ENCODE measurements around the gene PLA2G3.

Gene PLA2G3

DNA sequence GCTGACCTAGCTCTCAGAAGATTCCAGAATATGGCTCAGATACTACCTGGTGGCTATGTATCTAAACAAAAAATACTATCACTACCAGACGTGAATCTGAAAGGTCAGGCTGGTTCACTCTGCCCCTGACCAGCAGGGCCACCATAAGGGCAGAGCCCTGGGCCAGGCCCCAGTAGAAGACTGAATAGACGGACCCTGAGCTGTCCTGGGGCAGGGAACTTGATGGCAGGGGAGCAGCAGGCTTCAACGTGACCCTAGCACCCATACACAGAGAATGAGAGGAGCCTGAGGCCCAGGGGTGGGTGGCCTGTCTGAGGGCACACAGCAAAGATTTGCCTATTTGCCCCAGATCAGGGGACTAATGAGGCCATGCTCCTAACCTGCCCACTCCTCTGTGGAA lies 13.0 kb upstream of the PLA2G3 start:
- H3K36me3 Mint-ChIP-seq (ENCODE audit: low read depth), result no peaks in the 10 kb centered on the region
- H3K9me3 Mint-ChIP-seq, result peaks cover 3% of the 10 kb centered on the region
- no peak for DNase-seq
- H3K4me3 Mint-ChIP-seq, result no peak overlapping the region
- peaks cover 65% of the 10 kb centered on the region for H3K27me3 Mint-ChIP-seq (ENCODE audit: low read depth, poor library complexity)
- no peak for TF ChIP-seq CTCF (IDR thresholded peaks at IDR 0.05)
- no peak overlapping the region for H3K27ac Mint-ChIP-seq
- H3K4me1 Mint-ChIP-seq, result no peaks in the 10 kb centered on the region

DNA sequence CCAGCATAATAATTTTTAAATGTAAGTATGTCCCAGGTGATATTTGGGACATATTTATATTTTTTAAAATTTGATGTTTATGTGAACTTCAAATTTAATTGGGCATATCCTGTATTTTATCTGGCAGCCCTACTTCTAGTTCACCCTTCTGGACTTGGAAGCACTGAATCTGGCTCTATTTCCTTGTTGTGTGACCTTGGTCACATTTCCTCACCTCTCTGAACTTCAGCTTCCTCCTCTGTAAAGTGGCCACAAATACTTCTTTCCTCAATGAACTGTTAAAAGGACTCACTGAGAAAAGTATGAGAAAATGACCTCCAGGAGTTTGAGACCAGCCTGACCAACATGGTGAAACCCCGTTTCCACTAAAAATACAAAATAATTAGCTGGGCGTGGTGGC lies 11.6 kb upstream of the PLA2G3 start:
- no peak for DNase-seq
- Mint-ChIP-seq H3K27me3 (ENCODE audit: low read depth, poor library complexity) (peaks cover 51% of the 10 kb centered on the region), H3K9me3 (peaks cover 16% of the 10 kb centered on the region), H3K4me1 (no peaks in the 10 kb centered on the region), H3K27ac (no peak overlapping the region), H3K4me3 (no peak overlapping the region), H3K36me3 (ENCODE audit: low read depth) (no peaks in the 10 kb centered on the region)
- no peak for TF ChIP-seq CTCF (IDR thresholded peaks at IDR 0.05)

DNA sequence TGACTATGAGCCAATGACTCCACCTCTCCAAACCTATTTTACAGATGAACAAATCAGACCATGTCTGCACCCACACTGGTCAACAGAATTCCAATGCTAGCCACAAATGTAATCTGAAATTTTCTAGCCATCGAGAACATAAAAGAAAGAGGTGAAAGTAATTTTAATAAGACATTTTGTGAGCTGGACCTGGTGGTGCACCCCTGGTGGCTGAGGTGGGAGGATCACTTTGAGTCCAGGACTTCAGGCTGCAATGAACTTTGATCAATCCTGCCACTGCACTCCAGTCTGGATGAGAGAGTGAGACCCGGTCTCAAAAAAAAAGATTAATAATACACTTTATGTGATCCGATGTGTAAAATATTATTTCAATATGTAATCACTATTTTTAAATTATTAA lies 10.3 kb upstream of the PLA2G3 start:
- H3K4me1 Mint-ChIP-seq, result no peaks in the 10 kb centered on the region
- H3K4me3 Mint-ChIP-seq, result no peak overlapping the region
- H3K9me3 Mint-ChIP-seq, result peaks cover 25% of the 10 kb centered on the region
- peak; percentile 36 for TF ChIP-seq CTCF (IDR thresholded peaks at IDR 0.05)
- no peak overlapping the region for H3K27ac Mint-ChIP-seq
- no peaks in the 10 kb centered on the region for H3K36me3 Mint-ChIP-seq (ENCODE audit: low read depth)
- DNase-seq, result no peak
- H3K27me3 Mint-ChIP-seq (ENCODE audit: low read depth, poor library complexity), result peaks cover 41% of the 10 kb centered on the region

DNA sequence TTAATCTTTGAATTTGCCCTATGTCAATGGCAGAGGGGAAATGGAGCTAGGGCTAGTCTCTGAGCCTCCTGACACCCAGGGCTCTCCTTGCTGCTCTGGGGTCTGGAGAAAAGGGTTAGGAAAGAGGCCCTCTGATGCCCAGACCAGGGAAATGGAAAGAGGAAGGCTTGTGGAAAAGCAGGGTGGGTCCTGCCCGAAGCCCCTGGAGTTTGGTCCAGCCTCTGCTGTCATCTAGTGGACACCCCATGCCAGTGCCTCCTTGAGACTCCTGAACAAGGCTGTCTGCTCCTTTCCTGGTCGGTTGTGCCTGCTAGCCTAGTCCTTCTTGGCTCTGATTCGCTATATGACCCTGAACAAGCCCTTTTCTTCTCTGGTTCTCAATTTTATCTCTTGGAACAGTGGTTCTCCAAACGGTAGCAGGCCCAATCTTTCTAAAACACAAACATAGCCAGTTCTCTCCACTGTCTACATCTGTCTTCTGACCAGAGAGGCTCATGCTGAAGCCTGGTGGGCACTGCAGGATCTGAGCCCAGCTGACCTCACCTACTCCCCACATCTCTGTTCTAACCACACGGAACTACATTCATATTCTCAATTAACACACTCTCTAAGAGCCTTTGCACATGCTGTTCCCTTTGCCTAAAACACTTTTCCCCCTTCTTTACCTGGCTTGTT lies 8.8 kb upstream of the PLA2G3 start:
- peaks cover 39% of the 10 kb centered on the region for H3K27me3 Mint-ChIP-seq (ENCODE audit: low read depth, poor library complexity)
- no peaks in the 10 kb centered on the region for H3K36me3 Mint-ChIP-seq (ENCODE audit: low read depth)
- no peak overlapping the region for H3K27ac Mint-ChIP-seq
- TF ChIP-seq CTCF (IDR thresholded peaks at IDR 0.05), result peak; percentile 87
- peak; percentile 61 for DNase-seq
- no peak overlapping the region for H3K4me3 Mint-ChIP-seq
- no peaks in the 10 kb centered on the region for H3K4me1 Mint-ChIP-seq
- peaks cover 39% of the 10 kb centered on the region for H3K9me3 Mint-ChIP-seq

DNA sequence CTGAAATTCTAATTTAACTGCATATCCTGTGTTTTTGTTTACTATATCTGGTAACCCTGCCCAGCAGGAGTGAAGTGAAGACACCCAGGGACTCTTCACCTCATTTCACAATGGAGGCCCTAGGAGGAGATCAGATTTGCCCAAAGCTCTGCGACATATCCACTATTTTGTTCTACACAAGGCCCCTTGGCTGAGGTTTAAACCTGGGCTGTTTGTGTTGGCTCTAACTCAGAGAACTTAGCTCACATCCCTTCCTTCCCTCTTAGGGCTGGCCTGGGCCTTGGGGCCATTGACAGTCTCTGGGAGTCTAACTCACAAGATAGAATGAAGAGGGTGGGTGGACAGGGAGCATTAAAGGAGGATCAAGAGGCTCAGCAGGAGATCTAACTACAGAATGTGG lies 8.2 kb upstream of the PLA2G3 start:
- Mint-ChIP-seq H3K4me3 (no peak overlapping the region), H3K4me1 (no peaks in the 10 kb centered on the region), H3K36me3 (ENCODE audit: low read depth) (no peaks in the 10 kb centered on the region), H3K27ac (no peak overlapping the region), H3K27me3 (ENCODE audit: low read depth, poor library complexity) (peaks cover 43% of the 10 kb centered on the region), H3K9me3 (peaks cover 42% of the 10 kb centered on the region)
- TF ChIP-seq CTCF (IDR thresholded peaks at IDR 0.05), result no peak
- DNase-seq, result no peak

- H3K27me3 Mint-ChIP-seq (ENCODE audit: low read depth, poor library complexity), result peaks cover 16% of the 10 kb centered on the region
- no peak for DNase-seq
- H3K4me1 Mint-ChIP-seq, result peaks cover 13% of the 10 kb centered on the region
- H3K36me3 Mint-ChIP-seq (ENCODE audit: low read depth), result no peaks in the 10 kb centered on the region
- TF ChIP-seq CTCF (IDR thresholded peaks at IDR 0.05), result no peak
- no peak overlapping the region for H3K4me3 Mint-ChIP-seq
- H3K9me3 Mint-ChIP-seq, result peaks cover 42% of the 10 kb centered on the region
- no peak overlapping the region for H3K27ac Mint-ChIP-seq
Measured at GRCh38 chr22:31144223-31144622, 3.9 kb upstream of the PLA2G3 start.

Data from nephron progenitor cell (in vitro differentiated cells).